ENCODE results near the gene WAS.
"Not testable (repeated sequence)": the region's sequence is repeated elsewhere in the genome, so short reads cannot be mapped to it uniquely, and the experiment has no call there.

- TF ChIP-seq MEF2A (IDR thresholded peaks at IDR 0.05; ENCODE audit: borderline replicate concordance, low read depth); POLR2AphosphoS5 (IDR thresholded peaks at IDR 0.05; ENCODE audit: low read depth, low read length); CTCF (IDR thresholded peaks at IDR 0.05); GATA2 (CRISPR knock-in tag; IDR thresholded peaks at IDR 0.05); MXI1 (IDR thresholded peaks at IDR 0.05; ENCODE audit: low read depth, low read length); EP300 (IDR thresholded peaks at IDR 0.05; ENCODE audit: borderline replicate concordance in 1 of 2, low read depth in 1 of 2, low read length in 1 of 2); CHD2 (IDR thresholded peaks at IDR 0.05; ENCODE audit: low read length, partially characterized antibody): not testable (repeated sequence)
Observed at GRCh38 chrX:48680467-48680866, 3.1 kb upstream of the WAS start.
